Measurements from ENCODE around the gene APOA5. TPM values are rescaled to one million over a fixed set of nuclear protein-coding genes. Genes with fewer than 3 reads are reported as not detected.

Gene APOA5
- total and polyA plus RNA-seq, 9 of the 15 experiments (the other 6 are each of a cell fraction or from before 2014, with no cell fraction given) = not detected

- no peak overlapping the region for H3K4me2 ChIP-seq (ENCODE audit: insufficient read depth, low read length)
- no peaks in the 10 kb centered on the region for H3K9me3 ChIP-seq (replicated peaks; ENCODE audit: control insufficient read depth, insufficient read depth, low read depth, low read length)
- TF ChIP-seq NR2F6 (CRISPR knock-in tag; IDR thresholded peaks at IDR 0.05) (no peak), RCOR1 (IDR thresholded peaks at IDR 0.05; ENCODE audit: borderline replicate concordance in 1 of 2, low read depth in 2 of 2, low read length in 2 of 2) (peak in 1 of 2 experiments; percentile 37; a peak in 1 of 4 replicates), ZNF316 (IDR thresholded peaks at IDR 0.05) (0 out of 2 replicates have a peak, but pooled peaks have one; percentile 17), NFE2 (IDR thresholded peaks at IDR 0.05; ENCODE audit: low read depth) (peak; percentile 80), MAFG (tag; conservative IDR thresholded peaks at IDR 0.05) (peak; percentile 56; the same call in 1 of the 2 replicates), ZNF277 (CRISPR knock-in tag; IDR thresholded peaks at IDR 0.05; ENCODE audit: borderline replicate concordance) (no peak), C11orf30 (IDR thresholded peaks at IDR 0.05; ENCODE audit: low read depth) (peak; percentile 55; the same call in 1 of the 2 replicates), NRF1 (conservative IDR thresholded peaks at IDR 0.05 in 1 of 2, IDR thresholded peaks at IDR 0.05 in 1 of 2) (no peak), SMARCA5 (IDR thresholded peaks at IDR 0.05) (no peak), MAFF (IDR thresholded peaks at IDR 0.05; ENCODE audit: low read length) (peak; percentile 45; the same call in 1 of the 2 replicates), KDM1A (IDR thresholded peaks at IDR 0.05) (peak in 1 of 2 experiments; percentile 26; a peak in 1 of 4 replicates), TEAD4 (IDR thresholded peaks at IDR 0.05; ENCODE audit: low read length) (no peak), TEAD4 (CRISPR knock-in tag; IDR thresholded peaks at IDR 0.05; ENCODE audit: borderline replicate concordance) (no peak), EP300 (IDR thresholded peaks at IDR 0.05; ENCODE audit: low read length) (no peak)
- CTCF ChIA-PET (ENCODE audit: low intra/inter-chr PET ratio) = no interaction called here
- peaks cover 4 to 14% of the 10 kb centered on the region in 2 experiments; a peak in 4 of 5 replicates for H3K27me3 ChIP-seq (ENCODE audit: control insufficient read depth in 2 of 2, insufficient read depth in 2 of 2, low read length in 2 of 2)
- no peaks in the 10 kb centered on the region for H3K36me3 ChIP-seq (ENCODE audit: control insufficient read depth, insufficient read depth, low read length)
- peaks cover 0 to 7% of the 10 kb centered on the region in 2 experiments; a peak in 2 of 5 replicates for H3K4me1 ChIP-seq (replicated peaks in 1 of 2; ENCODE audit: control insufficient read depth in 2 of 2, insufficient read depth in 2 of 2, low read length in 2 of 2)
- POLR2A ChIA-PET = no interaction called here
- DNase-seq (ENCODE audit: extremely low read depth in 1 of 4, low spot score in 3 of 4) (no peak), ATAC-seq (peak; percentile 45; the same call in 2 of the 3 replicates), FAIRE-seq (no peak)
- in situ Hi-C loops (cut with MboI) (no loop called here), intact Hi-C loops (cut with micrococcal nuclease) (no loop called here)
- no TSS peak for BruUV-seq (replicated peaks)
- H2AFZ ChIP-seq (ENCODE audit: low read depth, low read length) = no peak overlapping the region
- no peak overlapping the region for H3K27ac ChIP-seq (ENCODE audit: extremely low read depth, low read depth, low read length)
- 5% methylated on average over 3 of the region's 3 CpGs for WGBS (ENCODE audit: insufficient coverage, low coverage, missing lambda C conversion rate)
- H3K4me3 ChIP-seq = no peak overlapping the region
- no peaks in the 10 kb centered on the region for H3K9me1 ChIP-seq (ENCODE audit: control insufficient read depth, insufficient read depth, low read length)
- no peaks in the 10 kb centered on the region; the same call in 1 of the 2 replicates for H4K20me1 ChIP-seq (replicated peaks; ENCODE audit: control insufficient read depth, insufficient read depth, low read length)
- no peaks in the 10 kb centered on the region for H3K79me2 ChIP-seq (ENCODE audit: control insufficient read depth, insufficient read depth, low read length)
- no peak overlapping the region for H3K9ac ChIP-seq (ENCODE audit: insufficient read depth in 1 of 2, low read depth in 2 of 2, low read length in 2 of 2)
Observed at GRCh38 chr11:116811194-116811593, 19.5 kb upstream of the APOA5 start.

Data from K562 (cell line).